PC-9 (cell line): Measurements from ENCODE around the gene NHLRC1. TPM values are rescaled to one million over a fixed set of nuclear protein-coding genes. Genes with fewer than 3 reads are reported as not detected.

Source experiments
- BruUV-seq: library from RNA; stranded (reverse); fragments of 400-500 nt; replicated peaks from 2 replicates; lab custom pipeline; 2021; lab: Mats Ljungman, UMichigan
- CTCF ChIA-PET: fragments of 300-600 bp; sonication (Branson Sonifier 250); formaldehyde crosslinking; loops from one replicate; lab custom pipeline; 2022; ENCODE audit warnings: antibody characterized with exemption; lab: Charles Lee
- POLR2A ChIA-PET: fragments of 300-600 bp; sonication (Branson Sonifier 250); formaldehyde crosslinking; loops from one replicate; lab custom pipeline; 2022; ENCODE audit warnings: antibody characterized with exemption; ENCODE audit not compliant: unreplicated experiment; lab: Charles Lee
- DNase-seq, 2 experiments: peaks; one replicate each; pipeline versions ENCODE4 v3.0.0 to v3.0.0-alpha.2; 2015 to 2022; ENCODE audit warnings: mixed read lengths in 1 of 2
- H2AFZ ChIP-seq: fragments of 200-600 bp; sonication (generic); 2 replicates; pipeline ENCODE4 v1.8.1; 2017; ENCODE audit warnings: antibody characterized with exemption
- H3F3A ChIP-seq: fragments of 200-600 bp; sonication (generic); 2 replicates; pipeline ENCODE4 v1.8.1; 2017; ENCODE audit warnings: antibody characterized with exemption, mild to moderate bottlenecking, low read depth; ENCODE audit not compliant: insufficient read depth
- H3K27ac ChIP-seq: fragments of 200-600 bp; sonication (generic); 2 replicates; pipeline ENCODE4 v1.6.1; 2016; ENCODE audit warnings: mixed run types
- H3K27me3 ChIP-seq: fragments of 200-600 bp; sonication (generic); 2 replicates; pipeline ENCODE4 v1.6.1; 2016; ENCODE audit warnings: low read depth, mixed run types; ENCODE audit not compliant: insufficient read depth
- H3K36me3 ChIP-seq: fragments of 200-600 bp; sonication (generic); 2 replicates; pipeline ENCODE4 v1.6.1; 2016; ENCODE audit warnings: low read depth, mixed run types
- H3K4me1 ChIP-seq: fragments of 200-600 bp; sonication (generic); replicated peaks from 2 replicates; pipeline ENCODE4 v1.6.1; 2016; ENCODE audit warnings: mixed run types; ENCODE audit not compliant: insufficient read depth
- H3K4me2 ChIP-seq: fragments of 200-600 bp; sonication (generic); 2 replicates; pipeline ENCODE4 v1.6.1; 2017; ENCODE audit warnings: mixed run types
- H3K4me3 ChIP-seq: fragments of 200-600 bp; sonication (generic); 2 replicates; pipeline ENCODE4 v1.6.1; 2016; ENCODE audit warnings: mixed run types
- H3K79me2 ChIP-seq: fragments of 200-600 bp; sonication (generic); 2 replicates; pipeline ENCODE4 v1.6.1; 2017; ENCODE audit warnings: low read depth, mixed run types
- H3K9me2 ChIP-seq: fragments of 200-600 bp; sonication (generic); 2 replicates; pipeline ENCODE4 v1.8.1; 2017; ENCODE audit warnings: mild to moderate bottlenecking; ENCODE audit not compliant: insufficient read depth
- H3K9me3 ChIP-seq: fragments of 200-600 bp; sonication (generic); 2 replicates; pipeline ENCODE4 v1.8.1; 2016; ENCODE audit warnings: low read depth; ENCODE audit not compliant: insufficient read depth
- H4K20me1 ChIP-seq: fragments of 200-600 bp; sonication (generic); 2 replicates; pipeline ENCODE4 v1.8.1; 2017; ENCODE audit not compliant: insufficient read depth
- CTCF ChIP-seq: fragments of 200-600 bp; sonication (generic); conservative IDR thresholded peaks from 2 replicates; pipeline ENCODE4 v1.6.1; 2017; ENCODE audit warnings: mixed run types, antibody characterized with exemption, mild to moderate bottlenecking, moderate library complexity
- EZH2 ChIP-seq: fragments of 200-600 bp; sonication (generic); IDR thresholded peaks from 2 replicates; pipeline ENCODE4 v1.8.0; 2017; ENCODE audit warnings: antibody characterized with exemption, low read depth
- intact Hi-C: fragments of 100-400 bp; cut with micrococcal nuclease; formaldehyde crosslinking; loops from one replicate; pipeline ENCODE4 v1.10.0; 2022; ENCODE audit not compliant: unreplicated experiment
- total RNA-seq: library from RNA; stranded (reverse); gene quantifications from 2 replicates; pipeline ENCODE4 v1.2.3, GENCODE V29; 2021

Gene NHLRC1
- total RNA-seq, 1 experiment from 2014 or later, result 1.0 TPM

GRCh38 chr6:18136260-18136659 is 13.8 kb upstream of the NHLRC1 start:
- DNase-seq, result no peak
- no peaks in the 10 kb centered on the region for H4K20me1 ChIP-seq
- POLR2A ChIA-PET, result no interaction called here
- CTCF ChIA-PET, result no interaction called here
- no peaks in the 10 kb centered on the region for H3K4me1 ChIP-seq
- intact Hi-C loops, result no loop called here
- 0 out of 2 replicates have a peak, but pooled peaks cover 4% of the 10 kb centered on the region for H3K36me3 ChIP-seq
- no peaks in the 10 kb centered on the region for H3F3A ChIP-seq
- H3K9me2 ChIP-seq, result no peaks in the 10 kb centered on the region
- H3K9me3 ChIP-seq, result no peaks in the 10 kb centered on the region
- no peak overlapping the region for H3K27ac ChIP-seq
- no peak overlapping the region for H3K4me3 ChIP-seq
- no peaks in the 10 kb centered on the region for H3K27me3 ChIP-seq
- BruUV-seq, result no TSS peak
- TF ChIP-seq EZH2 (no peak), CTCF (no peak)
- H3K79me2 ChIP-seq, result no peaks in the 10 kb centered on the region
- H3K4me2 ChIP-seq, result no peak overlapping the region
- H2AFZ ChIP-seq, result no peak overlapping the region

DNA sequence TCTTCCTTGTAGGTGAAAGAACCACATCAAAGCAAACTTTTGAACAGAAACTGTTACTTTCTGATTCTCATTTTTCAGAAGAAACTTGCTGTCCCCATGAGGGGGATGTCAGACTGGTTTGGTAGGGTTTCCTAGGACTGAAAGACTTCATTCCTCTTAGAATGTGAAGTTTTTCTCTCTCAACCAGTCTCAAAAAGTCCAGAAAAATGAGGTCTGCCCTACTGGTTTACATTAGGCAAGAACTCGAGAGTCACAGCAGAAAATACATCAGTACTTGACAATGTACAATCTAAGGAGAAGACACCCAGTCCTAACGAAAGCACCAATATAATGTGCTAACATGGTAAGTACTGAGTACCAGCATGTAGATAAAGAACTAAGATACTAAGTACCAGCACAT is 12.7 kb upstream of the NHLRC1 start:
- H2AFZ ChIP-seq, result no peak overlapping the region
- H3K9me3 ChIP-seq, result no peaks in the 10 kb centered on the region
- H3K4me3 ChIP-seq, result no peak overlapping the region
- H3K27me3 ChIP-seq, result no peaks in the 10 kb centered on the region
- no peak for DNase-seq
- no peaks in the 10 kb centered on the region for H3K9me2 ChIP-seq
- H3K27ac ChIP-seq, result no peak overlapping the region
- H3K4me1 ChIP-seq, result no peaks in the 10 kb centered on the region
- intact Hi-C loops, result no loop called here
- TF ChIP-seq CTCF (no peak), EZH2 (no peak)
- no peaks in the 10 kb centered on the region for H4K20me1 ChIP-seq
- ChIA-PET CTCF (no interaction called here), POLR2A (no interaction called here)
- no peaks in the 10 kb centered on the region for H3K79me2 ChIP-seq
- H3K36me3 ChIP-seq, result 0 out of 2 replicates have a peak, but pooled peaks cover 4% of the 10 kb centered on the region
- no peak overlapping the region for H3K4me2 ChIP-seq
- H3F3A ChIP-seq, result no peaks in the 10 kb centered on the region
- no TSS peak for BruUV-seq

- intact Hi-C loops, result no loop called here
- no peaks in the 10 kb centered on the region for H3K79me2 ChIP-seq
- CTCF ChIA-PET, result no interaction called here
- no peak overlapping the region for H2AFZ ChIP-seq
- no TSS peak for BruUV-seq
- no peak overlapping the region for H3K27ac ChIP-seq
- H3K4me2 ChIP-seq, result no peak overlapping the region
- DNase-seq, result no peak
- POLR2A ChIA-PET, result no interaction called here
- H3K9me2 ChIP-seq, result no peaks in the 10 kb centered on the region
- H3K4me1 ChIP-seq, result no peaks in the 10 kb centered on the region
- H3K27me3 ChIP-seq, result no peaks in the 10 kb centered on the region
- H3K9me3 ChIP-seq, result no peaks in the 10 kb centered on the region
- no peaks in the 10 kb centered on the region for H4K20me1 ChIP-seq
- no peaks in the 10 kb centered on the region for H3F3A ChIP-seq
- TF ChIP-seq CTCF, result no peak
- no peak for TF ChIP-seq EZH2
- no peak overlapping the region for H3K4me3 ChIP-seq
- no peaks in the 10 kb centered on the region for H3K36me3 ChIP-seq
Observed at GRCh38 chr6:18132346-18132745, 9.9 kb upstream of the NHLRC1 start.
